H9 (cell line): Measurements from ENCODE around the gene SLC15A3. TPM values are rescaled to one million over a fixed set of nuclear protein-coding genes. Genes with fewer than 3 reads are reported as not detected.

ENCODE experiments used
- DNase-seq: peaks from one replicate; pipeline ENCODE4 v3.0.0-alpha.2; 2017
- H2AFZ ChIP-seq: one replicate; pipeline ENCODE4 v1.6.1; 2013; ENCODE audit warnings: mild to moderate bottlenecking, low read length, control low read depth, moderate library complexity
- H2AK5ac ChIP-seq: 2 replicates; pipeline ENCODE4 v1.6.1; 2013; ENCODE audit warnings: low read length, control low read depth, mixed read lengths; ENCODE audit not compliant: insufficient read length
- H2BK120ac ChIP-seq: one replicate; pipeline ENCODE4 v1.6.1; 2013; ENCODE audit warnings: low read depth, mild to moderate bottlenecking, low read length, control low read depth, inconsistent platforms; ENCODE audit not compliant: poor library complexity, severe bottlenecking
- H2BK12ac ChIP-seq: 2 replicates; pipeline ENCODE4 v1.6.1; 2013; ENCODE audit warnings: low read length, control low read depth, mixed read lengths, low read depth; ENCODE audit not compliant: insufficient read length
- H2BK15ac ChIP-seq: 2 replicates; pipeline ENCODE4 v1.6.1; 2013; ENCODE audit warnings: low read depth, low read length, control low read depth
- H2BK20ac ChIP-seq: one replicate; pipeline ENCODE4 v1.6.1; 2013; ENCODE audit warnings: low read depth, mild to moderate bottlenecking, low read length, control low read depth, inconsistent platforms; ENCODE audit not compliant: poor library complexity, severe bottlenecking
- H2BK5ac ChIP-seq: 2 replicates; pipeline ENCODE4 v1.6.1; 2013; ENCODE audit warnings: low read length, control low read depth, mixed read lengths; ENCODE audit not compliant: insufficient read length
- H3K14ac ChIP-seq: 2 replicates; pipeline ENCODE4 v1.6.1; 2013; ENCODE audit warnings: low read length, control low read depth; ENCODE audit not compliant: insufficient read depth
- H3K18ac ChIP-seq: 2 replicates; pipeline ENCODE4 v1.6.1; 2013; ENCODE audit warnings: low read depth, mild to moderate bottlenecking, mixed read lengths, low read length, control low read depth; ENCODE audit not compliant: insufficient read length
- H3K23ac ChIP-seq: 2 replicates; pipeline ENCODE4 v1.6.1; 2013; ENCODE audit warnings: low read length, control low read depth, mixed read lengths, low read depth; ENCODE audit not compliant: insufficient read length
- H3K23me2 ChIP-seq: 2 replicates; pipeline ENCODE4 v1.6.1; 2013; ENCODE audit warnings: low read depth, mild to moderate bottlenecking, mixed read lengths, low read length, control low read depth; ENCODE audit not compliant: insufficient read length, poor library complexity, severe bottlenecking
- H3K27ac ChIP-seq: 2 replicates; pipeline ENCODE4 v1.5.1; 2013; ENCODE audit warnings: low read length, control low read depth, mixed read lengths, low read depth; ENCODE audit not compliant: insufficient read length
- H3K27me3 ChIP-seq: 2 replicates; pipeline ENCODE4 v1.6.1; 2013; ENCODE audit warnings: low read length, control low read depth, inconsistent platforms; ENCODE audit not compliant: insufficient read depth
- H3K4ac ChIP-seq: 2 replicates; pipeline ENCODE4 v1.6.1; 2013; ENCODE audit warnings: low read depth, mild to moderate bottlenecking, control low read depth, inconsistent platforms, low read length, moderate library complexity
- H3K4me1 ChIP-seq: 2 replicates; pipeline ENCODE4 v1.6.1; 2013; ENCODE audit warnings: low read length, control low read depth, inconsistent platforms; ENCODE audit not compliant: insufficient read depth
- H3K4me2 ChIP-seq: 2 replicates; pipeline ENCODE4 v1.6.1; 2013; ENCODE audit warnings: low read length, control low read depth, mixed read lengths; ENCODE audit not compliant: insufficient read length, insufficient read depth
- H3K56ac ChIP-seq: 2 replicates; pipeline ENCODE4 v1.6.1; 2013; ENCODE audit warnings: low read depth, mild to moderate bottlenecking, mixed read lengths, low read length, control low read depth; ENCODE audit not compliant: insufficient read length
- H3K79me1 ChIP-seq: 2 replicates; pipeline ENCODE4 v1.6.1; 2013; ENCODE audit warnings: low read depth, mild to moderate bottlenecking, moderate library complexity, low read length, control low read depth, inconsistent platforms; ENCODE audit not compliant: insufficient read depth, poor library complexity, severe bottlenecking
- H3K79me2 ChIP-seq: 2 replicates; pipeline ENCODE4 v1.6.1; 2013; ENCODE audit warnings: low read length, control low read depth, inconsistent platforms; ENCODE audit not compliant: insufficient read depth
- H3K9ac ChIP-seq: 2 replicates; pipeline ENCODE4 v1.6.1; 2013; ENCODE audit warnings: low read length, control low read depth, mixed read lengths; ENCODE audit not compliant: insufficient read length; ENCODE audit errors: extremely low read depth
- H3K9me3 ChIP-seq: one replicate; pipeline ENCODE4 v1.6.1; 2013; ENCODE audit warnings: low read depth, low read length, inconsistent platforms; ENCODE audit not compliant: control insufficient read depth
- H3T11ph ChIP-seq: one replicate; pipeline ENCODE4 v1.6.1; 2013; ENCODE audit warnings: mild to moderate bottlenecking, low read length, control low read depth, inconsistent platforms
- H4K20me1 ChIP-seq: one replicate; pipeline ENCODE4 v1.6.1; 2013; ENCODE audit not compliant: control insufficient read depth, insufficient read length, insufficient read depth
- H4K5ac ChIP-seq: 2 replicates; pipeline ENCODE4 v1.6.1; 2013; ENCODE audit warnings: low read depth, mild to moderate bottlenecking, mixed read lengths, low read length, control low read depth; ENCODE audit not compliant: insufficient read length
- H4K8ac ChIP-seq: replicated peaks from 2 replicates; pipeline ENCODE4 v1.6.1; 2013; ENCODE audit warnings: low read length, control low read depth, mixed read lengths, low read depth; ENCODE audit not compliant: insufficient read length
- H4K91ac ChIP-seq: 2 replicates; pipeline ENCODE4 v1.6.1; 2013; ENCODE audit warnings: low read depth, mild to moderate bottlenecking, moderate library complexity, mixed read lengths, low read length, control low read depth; ENCODE audit not compliant: insufficient read length
- H3K27ac Mint-ChIP-seq, 3 experiments: 2 replicates in 2 of 3; 3 replicates in 1 of 3; pipeline ENCODE4 v1.8.0; 2020 to 2021; ENCODE audit warnings: mixed read lengths in 3 of 3, mild to moderate bottlenecking in 1 of 3, moderate library complexity in 1 of 3
- H3K27me3 Mint-ChIP-seq: 2 replicates; pipeline ENCODE4 v1.8.0; 2021; ENCODE audit warnings: low read depth, mild to moderate bottlenecking, moderate library complexity, mixed read lengths
- H3K36me3 Mint-ChIP-seq, 3 experiments: 2 replicates in 2 of 3; 3 replicates in 1 of 3; pipeline ENCODE4 v1.8.0; 2020 to 2021; ENCODE audit warnings: low read depth in 3 of 3, mixed read lengths in 3 of 3; ENCODE audit not compliant: insufficient read depth in 1 of 3
- H3K4me1 Mint-ChIP-seq, 2 experiments: 2 replicates each; pipeline ENCODE4 v1.8.0; 2020; ENCODE audit warnings: mixed read lengths in 2 of 2
- H3K4me3 Mint-ChIP-seq, 2 experiments: 2 replicates in 1 of 2; 3 replicates in 1 of 2; pipeline ENCODE4 v1.8.0; 2020 to 2021; ENCODE audit warnings: mild to moderate bottlenecking in 2 of 2, mixed read lengths in 2 of 2, moderate library complexity in 1 of 2
- H3K9me3 Mint-ChIP-seq, 2 experiments: 2 replicates in 1 of 2; 3 replicates in 1 of 2; pipeline ENCODE4 v1.8.0; 2020; ENCODE audit warnings: mild to moderate bottlenecking in 2 of 2, mixed read lengths in 2 of 2, moderate library complexity in 1 of 2
- WGBS: extraction: QIAGEN DNeasy Blood & Tissue Kit; methylation state at CpG from one replicate; pipeline ENCODE4 v1.1.7; 2013; ENCODE audit warnings: missing lambda C conversion rate, low lambda C conversion rate, mixed read lengths; ENCODE audit not compliant: insufficient read length; ENCODE audit errors: extremely low coverage; 5-methylcytosine and 5-hydroxymethylcytosine counted together
- total RNA-seq: library from RNA; stranded (reverse); gene quantifications from 2 replicates; pipeline ENCODE4 v1.2.1, GENCODE V29; 2021
- TF ChIP-seq, protein P1 (sequence below): fragments of 200-600 bp; sonication (generic); conservative IDR thresholded peaks from 3 replicates; pipeline ENCODE4 v1.8.0; 2021; ENCODE audit warnings: antibody characterized with exemption, mild to moderate bottlenecking

SLC15A3 gene
- total RNA-seq, 1 experiment from 2014 or later: 7.0 TPM

DNA sequence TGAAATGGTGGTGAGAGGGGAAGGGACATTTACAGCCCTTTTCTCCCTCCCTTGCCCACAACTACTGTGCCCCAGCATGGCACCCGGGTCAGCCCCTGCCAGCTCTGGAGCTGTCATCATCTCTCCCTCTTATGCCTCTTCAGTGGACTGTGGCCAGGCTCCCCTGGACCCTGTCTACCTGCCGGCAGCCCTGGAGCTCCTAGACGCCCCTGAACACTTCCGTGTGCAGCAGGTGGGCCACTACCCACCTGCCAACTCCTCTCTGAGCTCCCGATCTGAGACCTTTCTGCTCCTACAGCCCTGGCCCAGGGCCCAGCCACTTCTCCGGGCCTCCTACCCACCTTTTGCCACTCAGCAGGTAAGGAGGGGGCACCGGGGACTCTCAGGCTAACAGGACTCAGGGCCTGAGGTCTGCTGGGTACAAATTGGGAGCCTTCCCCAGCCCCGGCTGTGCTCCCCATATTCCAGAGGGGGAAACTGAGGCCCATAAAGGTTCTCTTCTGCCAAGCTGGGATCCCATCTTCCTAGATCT lies 24.8 kb downstream of the SLC15A3 start:
- H3K4ac ChIP-seq: no peak overlapping the region
- no peaks in the 10 kb centered on the region for H4K20me1 ChIP-seq
- Mint-ChIP-seq H3K4me1 (peaks cover 18 to 23% of the 10 kb centered on the region in 2 experiments), H3K4me3 (no peak overlapping the region), H3K36me3 (peaks cover 31 to 59% (median 50%) of the 10 kb centered on the region in 3 experiments; a peak in 6 of 7 replicates), H3K27ac (no peak overlapping the region), H3K27me3 (peaks cover 7% of the 10 kb centered on the region), H3K9me3 (no peaks in the 10 kb centered on the region)
- H4K8ac ChIP-seq: no peak overlapping the region
- no peak overlapping the region for H2AFZ ChIP-seq
- peaks cover 10% of the 10 kb centered on the region for H3K23me2 ChIP-seq
- H3K27ac ChIP-seq: no peak overlapping the region
- H2BK20ac ChIP-seq: no peak overlapping the region
- H4K5ac ChIP-seq: no peak overlapping the region
- H3K79me1 ChIP-seq: no peaks in the 10 kb centered on the region
- no peak overlapping the region for H3K18ac ChIP-seq
- H3T11ph ChIP-seq: no peak overlapping the region
- TF ChIP-seq, protein P1, sequence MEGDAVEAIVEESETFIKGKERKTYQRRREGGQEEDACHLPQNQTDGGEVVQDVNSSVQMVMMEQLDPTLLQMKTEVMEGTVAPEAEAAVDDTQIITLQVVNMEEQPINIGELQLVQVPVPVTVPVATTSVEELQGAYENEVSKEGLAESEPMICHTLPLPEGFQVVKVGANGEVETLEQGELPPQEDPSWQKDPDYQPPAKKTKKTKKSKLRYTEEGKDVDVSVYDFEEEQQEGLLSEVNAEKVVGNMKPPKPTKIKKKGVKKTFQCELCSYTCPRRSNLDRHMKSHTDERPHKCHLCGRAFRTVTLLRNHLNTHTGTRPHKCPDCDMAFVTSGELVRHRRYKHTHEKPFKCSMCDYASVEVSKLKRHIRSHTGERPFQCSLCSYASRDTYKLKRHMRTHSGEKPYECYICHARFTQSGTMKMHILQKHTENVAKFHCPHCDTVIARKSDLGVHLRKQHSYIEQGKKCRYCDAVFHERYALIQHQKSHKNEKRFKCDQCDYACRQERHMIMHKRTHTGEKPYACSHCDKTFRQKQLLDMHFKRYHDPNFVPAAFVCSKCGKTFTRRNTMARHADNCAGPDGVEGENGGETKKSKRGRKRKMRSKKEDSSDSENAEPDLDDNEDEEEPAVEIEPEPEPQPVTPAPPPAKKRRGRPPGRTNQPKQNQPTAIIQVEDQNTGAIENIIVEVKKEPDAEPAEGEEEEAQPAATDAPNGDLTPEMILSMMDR: no peak
- H2AK5ac ChIP-seq: no peak overlapping the region
- no peak overlapping the region for H3K9ac ChIP-seq
- no peak overlapping the region for H2BK12ac ChIP-seq
- no peak overlapping the region for H3K23ac ChIP-seq
- H4K91ac ChIP-seq: no peak overlapping the region
- no peaks in the 10 kb centered on the region for H3K79me2 ChIP-seq
- no peaks in the 10 kb centered on the region for H3K9me3 ChIP-seq
- no peak overlapping the region for H3K4me2 ChIP-seq
- H2BK5ac ChIP-seq: no peak overlapping the region
- no peak overlapping the region for H2BK15ac ChIP-seq
- H3K56ac ChIP-seq: no peak overlapping the region
- H2BK120ac ChIP-seq: no peak overlapping the region
- DNase-seq: no peak
- no peak overlapping the region for H3K14ac ChIP-seq
- H3K4me1 ChIP-seq: peaks cover 2% of the 10 kb centered on the region; the same call in 1 of the 2 replicates
- no peaks in the 10 kb centered on the region for H3K27me3 ChIP-seq
- WGBS: no CpG with 5 or more reads among the region's 8 CpGs
